Spinal cord (tissue), 10 donors: Measurements from ENCODE around the gene TMEM132A. TPM values are rescaled to one million over a fixed set of nuclear protein-coding genes. Genes with fewer than 3 reads are reported as not detected.
"Not testable (repeated sequence)": the region's sequence is repeated elsewhere in the genome, so short reads cannot be mapped to it uniquely, and the experiment has no call there.

Experiments used
- DNase-seq, 6 donors: peaks; one replicate each; pipeline versions ENCODE4 v3.0.0 to v3.0.0-alpha.2; 2013 to 2015; ENCODE audit warnings: low spot score in 6 of 6, low read depth in 4 of 6
- H3K27ac ChIP-seq: one replicate; pipeline ENCODE4 v1.5.1; 2013; ENCODE audit warnings: low read depth, low read length, control low read depth
- H3K27me3 ChIP-seq: one replicate; pipeline ENCODE4 v1.6.1; 2013; ENCODE audit warnings: low read length; ENCODE audit not compliant: control insufficient read depth, insufficient read depth
- H3K36me3 ChIP-seq: one replicate; pipeline ENCODE4 v1.6.1; 2013; ENCODE audit warnings: low read length; ENCODE audit not compliant: control insufficient read depth, insufficient read depth
- H3K4me1 ChIP-seq: one replicate; pipeline ENCODE4 v1.6.1; 2013; ENCODE audit warnings: low read length; ENCODE audit not compliant: control insufficient read depth, insufficient read depth
- H3K4me3 ChIP-seq: one replicate; pipeline ENCODE4 v1.5.1; 2013; ENCODE audit warnings: low read depth, low read length, control low read depth
- H3K9me3 ChIP-seq: one replicate; pipeline ENCODE4 v1.6.1; 2013; ENCODE audit warnings: low read length; ENCODE audit not compliant: control insufficient read depth, insufficient read depth
- WGBS: methylation state at CpG from one replicate; pipeline ENCODE4 v1.1.5; 2013; ENCODE audit warnings: missing lambda C conversion rate; ENCODE audit not compliant: insufficient coverage; 5-methylcytosine and 5-hydroxymethylcytosine counted together
- polyA plus RNA-seq, 2 donors: library from polyadenylated mRNA; unstranded; fragments of 120-200 nt; gene quantifications; one replicate each; pipeline ENCODE4 v1.2.1, GENCODE V29; 2013; ENCODE audit not compliant: insufficient read length in 2 of 2
- total RNA-seq, 2 donors: library from RNA; depleted of rRNA in 1 of 2; stranded (reverse); fragments of 120-200 nt in 1 of 2; fragments of >200 nt in 1 of 2; gene quantifications; one replicate each; pipeline versions ENCODE4 v1.2.3 to v1.2.4, GENCODE V29; 2013 to 2014
- donor health status: healthy.

Gene TMEM132A
- total and polyA plus RNA-seq, 4 donors, result 59.0 to 222 (median 156) TPM

DNA sequence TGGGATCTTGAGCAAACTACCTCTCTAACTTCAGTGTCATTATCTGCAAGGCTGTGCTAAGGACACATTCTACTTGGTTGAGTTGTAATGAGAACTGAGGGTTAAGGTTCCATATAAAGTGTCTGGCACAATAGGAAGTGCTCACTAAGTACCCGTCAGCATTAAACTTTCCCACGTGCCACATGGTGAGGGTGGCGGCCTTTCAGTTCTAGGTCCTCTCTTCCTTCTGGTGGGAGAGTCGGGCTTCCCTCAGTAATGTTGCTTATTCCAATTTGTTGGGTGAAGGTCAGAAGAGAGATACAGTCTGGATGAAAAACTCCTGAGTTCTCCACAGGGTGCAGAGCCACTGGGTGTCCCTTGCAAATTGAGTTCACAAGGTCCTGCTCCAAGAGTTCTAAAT, 42.6 kb downstream of the TMEM132A start:
- Histone ChIP-seq H3K36me3 (no peaks in the 10 kb centered on the region), H3K27me3 (no peaks in the 10 kb centered on the region), H3K4me3 (no peak overlapping the region), H3K4me1 (no peaks in the 10 kb centered on the region), H3K9me3 (no peaks in the 10 kb centered on the region), H3K27ac (no peak overlapping the region)
- DNase-seq, result no peak
- 83% methylated on average over 2 of the region's 4 CpGs for WGBS

- H3K27me3 ChIP-seq, result no peaks in the 10 kb centered on the region
- H3K4me1 ChIP-seq, result peaks cover 11% of the 10 kb centered on the region
- WGBS, result no CpG with 5 or more reads among the region's 1 CpG
- DNase-seq, result no peak
- no peak overlapping the region for H3K27ac ChIP-seq
- no peaks in the 10 kb centered on the region for H3K36me3 ChIP-seq
- H3K9me3 ChIP-seq, result no peaks in the 10 kb centered on the region
- H3K4me3 ChIP-seq, result no peak overlapping the region
Measured at GRCh38 chr11:60968223-60968622, 44.0 kb downstream of the TMEM132A start.

DNA sequence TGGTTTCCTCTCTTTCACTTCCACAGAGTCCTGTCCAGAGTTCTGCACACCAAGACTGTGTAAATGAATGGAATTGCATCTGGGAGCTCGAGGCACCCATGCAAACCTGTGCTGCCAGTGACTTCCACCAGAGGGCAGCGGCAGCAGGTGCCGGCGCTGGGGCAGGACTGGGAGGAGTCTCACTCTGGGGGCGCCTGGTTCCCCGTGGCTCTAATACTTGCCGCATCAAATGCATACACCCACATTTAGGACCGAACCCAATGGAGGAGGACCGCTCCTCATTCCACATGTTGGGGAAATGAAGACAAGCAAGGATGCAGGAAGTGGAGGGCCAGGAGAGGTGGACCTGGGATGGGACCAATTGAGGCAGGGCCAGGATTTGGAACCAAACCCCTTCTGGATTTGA, 46.1 kb downstream of the TMEM132A start:
- no peaks in the 10 kb centered on the region for H3K36me3 ChIP-seq
- H3K4me3 ChIP-seq, result no peak overlapping the region
- H3K27me3 ChIP-seq, result no peaks in the 10 kb centered on the region
- H3K27ac ChIP-seq, result no peak overlapping the region
- peaks cover 25% of the 10 kb centered on the region for H3K4me1 ChIP-seq
- WGBS, result 22% methylated on average over 3 of the region's 9 CpGs
- H3K9me3 ChIP-seq, result no peaks in the 10 kb centered on the region
- no peak for DNase-seq

DNA sequence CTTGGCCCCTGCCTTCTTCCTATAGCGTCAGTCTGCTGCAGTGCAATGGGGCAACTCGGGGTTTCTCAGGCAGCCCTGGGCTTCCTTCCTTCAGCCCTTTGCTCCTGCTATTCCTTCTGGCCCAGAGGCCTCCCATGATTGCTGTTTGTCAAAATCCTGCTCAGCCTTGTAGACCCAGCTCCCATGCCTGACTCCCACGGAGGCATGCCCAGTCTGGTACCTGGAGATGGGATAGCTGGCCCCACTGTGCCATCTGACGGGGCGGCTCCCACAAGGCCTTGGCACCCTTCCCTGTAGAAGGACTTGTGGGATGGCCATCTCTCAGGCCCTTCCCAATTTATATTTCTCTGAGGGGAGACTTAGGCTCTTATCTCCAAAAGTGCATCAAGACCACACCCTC, 46.6 kb downstream of the TMEM132A start:
- Histone ChIP-seq H3K36me3 (no peaks in the 10 kb centered on the region), H3K9me3 (no peaks in the 10 kb centered on the region), H3K4me1 (peaks cover 25% of the 10 kb centered on the region), H3K27me3 (no peaks in the 10 kb centered on the region), H3K27ac (no peak overlapping the region), H3K4me3 (no peak overlapping the region)
- no peak for DNase-seq
- 73% methylated on average over 5 of the region's 5 CpGs for WGBS

DNA sequence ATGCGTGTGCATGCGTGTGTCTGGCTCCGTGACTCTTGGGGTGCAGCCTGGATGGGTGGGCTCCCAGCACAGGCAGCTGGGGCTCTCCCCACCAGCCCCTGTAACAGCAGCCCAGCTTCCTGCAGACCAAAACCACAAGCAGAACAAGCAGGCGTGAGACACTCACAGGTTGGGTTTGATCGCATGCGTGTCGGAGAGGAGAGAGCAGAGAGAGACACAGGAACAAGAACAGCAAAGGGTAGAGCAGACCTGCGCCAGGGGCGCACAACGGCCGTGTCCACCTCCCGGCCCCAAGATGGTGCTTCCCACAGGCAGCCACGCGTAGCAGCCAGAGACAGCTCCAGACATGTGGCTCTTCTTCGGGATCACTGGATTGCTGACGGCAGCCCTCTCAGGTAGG, 47.3 kb downstream of the TMEM132A start, which contains the start of gene CD6:
Gene CD6, plus strand, starts transcription at position 161 of the 400 bp plus-strand sequence. Its CDS starts 186 bp downstream, at position 347.
- Histone ChIP-seq H3K27me3 (no peaks in the 10 kb centered on the region), H3K9me3 (no peaks in the 10 kb centered on the region), H3K36me3 (no peaks in the 10 kb centered on the region), H3K27ac (no peak within 1 kb of the TSS), H3K4me1 (peaks cover 25% of the 10 kb centered on the region), H3K4me3 (no peak within 1 kb of the TSS)
- WGBS, result 89% methylated on average over 15 of the region's 16 CpGs
- DNase-seq, result no peak

- Histone ChIP-seq H3K27me3 (no peaks in the 10 kb centered on the region), H3K9me3 (no peaks in the 10 kb centered on the region), H3K4me3 (no peak overlapping the region), H3K4me1 (peaks cover 25% of the 10 kb centered on the region), H3K36me3 (no peaks in the 10 kb centered on the region), H3K27ac (no peak overlapping the region)
- no peak for DNase-seq
- 94% methylated on average over 15 of the region's 15 CpGs for WGBS
Measured at GRCh38 chr11:60972182-60973030, 48.1 kb downstream of the TMEM132A start.

GRCh38 chr11:60973699-60974098, 49.4 kb downstream of the TMEM132A start:
- Histone ChIP-seq H3K9me3 (no peaks in the 10 kb centered on the region), H3K36me3 (no peaks in the 10 kb centered on the region), H3K4me3 (no peak overlapping the region), H3K27ac (peak overlapping the region; percentile 76), H3K4me1 (peaks cover 29% of the 10 kb centered on the region), H3K27me3 (no peaks in the 10 kb centered on the region)
- DNase-seq, result no peak
- 90% methylated on average over 5 of the region's 6 CpGs for WGBS

- Histone ChIP-seq H3K27ac (peak overlapping the region; percentile 76), H3K4me1 (peaks cover 32% of the 10 kb centered on the region)
- H3K9me3 ChIP-seq, H3K36me3 ChIP-seq, H3K4me3 ChIP-seq, DNase-seq, H3K27me3 ChIP-seq: not testable (repeated sequence)
- 91% methylated on average over 7 of the region's 13 CpGs for WGBS
Measured at GRCh38 chr11:60974316-60974715, 50.1 kb downstream of the TMEM132A start.

- whole genome bisulfite sequencing, result 48% methylated on average over 3 of the region's 6 CpGs
- DNase-seq, result peak in 1 of 6 donors; percentile 59
- Histone ChIP-seq H3K4me1 (peaks cover 32% of the 10 kb centered on the region), H3K27ac (peak overlapping the region; percentile 76), H3K9me3 (no peaks in the 10 kb centered on the region), H3K36me3 (no peaks in the 10 kb centered on the region), H3K27me3 (no peaks in the 10 kb centered on the region), H3K4me3 (no peak overlapping the region)
Measured at GRCh38 chr11:60974726-60975125, 50.5 kb downstream of the TMEM132A start.

DNA sequence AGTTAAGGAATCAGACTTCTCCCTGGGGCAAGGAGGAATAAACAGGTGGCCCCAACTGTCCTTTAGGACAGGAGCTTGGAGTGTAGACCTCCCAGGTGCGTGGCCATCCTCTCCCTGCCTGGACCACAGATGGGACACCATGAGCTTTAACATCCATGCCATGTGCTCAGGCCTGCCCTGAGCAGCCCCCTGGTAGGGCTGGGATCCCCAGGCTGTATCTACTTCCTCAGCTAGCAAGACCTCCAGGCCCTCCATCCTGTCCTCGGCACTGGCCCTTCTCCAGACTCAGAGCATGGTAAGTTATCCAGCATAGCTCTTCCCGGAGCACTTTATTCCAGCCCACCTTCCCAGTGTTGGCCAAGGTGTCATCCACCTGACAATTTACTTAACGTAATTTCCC, 53.0 kb downstream of the TMEM132A start:
- no peak for DNase-seq
- no peak overlapping the region for H3K4me3 ChIP-seq
- WGBS, result 89% methylated on average over 4 of the region's 4 CpGs

More for the DNA sequence above, 53.0 kb downstream of the TMEM132A start:
- H3K27ac ChIP-seq, result no peak overlapping the region
- H3K4me1 ChIP-seq, result peaks cover 31% of the 10 kb centered on the region
- no peaks in the 10 kb centered on the region for H3K36me3 ChIP-seq
- no peaks in the 10 kb centered on the region for H3K9me3 ChIP-seq
- H3K27me3 ChIP-seq, result no peaks in the 10 kb centered on the region
